ENCODE measurements around the gene PRRC2A. TPM values are rescaled to one million over a fixed set of nuclear protein-coding genes. Genes with fewer than 3 reads are reported as not detected.

Gene PRRC2A
- total RNA-seq, 1 experiment from 2014 or later: 383 TPM

- Histone ChIP-seq H3K9ac (ENCODE audit: extremely low read depth, insufficient read length, low read length) (no peak overlapping the region), H3K23me2 (ENCODE audit: insufficient read length, low read depth, low read length, poor library complexity, severe bottlenecking) (peaks cover 11% of the 10 kb centered on the region), H3K9me3 (ENCODE audit: control insufficient read depth, low read depth, low read length) (no peaks in the 10 kb centered on the region), H4K8ac (replicated peaks; ENCODE audit: insufficient read length, low read depth, low read length) (no peak overlapping the region), H3K4me1 (ENCODE audit: insufficient read depth, low read length) (peaks cover 2% of the 10 kb centered on the region; the same call in 1 of the 2 replicates), H3T11ph (ENCODE audit: low read length) (no peak overlapping the region), H3K4me2 (ENCODE audit: insufficient read depth, insufficient read length, low read length) (no peak overlapping the region), H3K23ac (ENCODE audit: insufficient read length, low read depth, low read length) (no peak overlapping the region), H3K56ac (ENCODE audit: insufficient read length, low read depth, low read length) (no peak overlapping the region), H3K4ac (ENCODE audit: low read depth, low read length) (no peak overlapping the region), H4K91ac (ENCODE audit: insufficient read length, low read depth, low read length) (no peak overlapping the region), H3K27me3 (ENCODE audit: insufficient read depth, low read length) (no peaks in the 10 kb centered on the region), H2BK12ac (ENCODE audit: insufficient read length, low read depth, low read length) (no peak overlapping the region), H3K14ac (ENCODE audit: insufficient read depth, low read length) (no peak overlapping the region), H3K79me1 (ENCODE audit: insufficient read depth, low read depth, low read length, poor library complexity, severe bottlenecking) (no peaks in the 10 kb centered on the region), H2BK5ac (ENCODE audit: insufficient read length, low read length) (no peak overlapping the region), H3K27ac (ENCODE audit: insufficient read length, low read depth, low read length) (no peak overlapping the region), H2AK5ac (ENCODE audit: insufficient read length, low read length) (no peak overlapping the region), H2AFZ (ENCODE audit: low read length) (no peak overlapping the region), H4K5ac (ENCODE audit: insufficient read length, low read depth, low read length) (no peak overlapping the region), H2BK20ac (ENCODE audit: low read depth, low read length, poor library complexity, severe bottlenecking) (no peak overlapping the region), H2BK15ac (ENCODE audit: low read depth, low read length) (no peak overlapping the region), H2BK120ac (ENCODE audit: low read depth, low read length, poor library complexity, severe bottlenecking) (no peak overlapping the region), H3K79me2 (ENCODE audit: insufficient read depth, low read length) (no peaks in the 10 kb centered on the region), H4K20me1 (ENCODE audit: control insufficient read depth, insufficient read depth, insufficient read length) (no peaks in the 10 kb centered on the region), H3K18ac (ENCODE audit: insufficient read length, low read depth, low read length) (no peak overlapping the region)
- WGBS (ENCODE audit: extremely low coverage, insufficient read length, low lambda C conversion rate): no CpG with 5 or more reads among the region's 2 CpGs
- H3K27me3 Mint-ChIP-seq (ENCODE audit: low read depth): peaks cover 24% of the 10 kb centered on the region
- TF ChIP-seq CTCF (conservative IDR thresholded peaks at IDR 0.05): peak; percentile 77
- H3K36me3 Mint-ChIP-seq (ENCODE audit: insufficient read depth in 1 of 3, low read depth in 3 of 3): no peaks in the 10 kb centered on the region
- peaks cover 23 to 35% of the 10 kb centered on the region in 2 experiments for H3K4me1 Mint-ChIP-seq
- H3K9me3 Mint-ChIP-seq: no peaks in the 10 kb centered on the region; a peak in 1 of 5 replicates
- H3K27ac Mint-ChIP-seq: no peak overlapping the region
- peak; percentile 66 for DNase-seq
- no peak overlapping the region for H3K4me3 Mint-ChIP-seq
These were observed 35.0 kb upstream of the PRRC2A start for GRCh38 chr6:31585491-31585890.

Data from H9 (cell line).